BLaER1 treated with 17β-estradiol and CSF1 and Interleukin-3, amounts not matched to agents 10 nM and 100 nM (cell line): ENCODE data around the gene ZNF506.
"Not testable (repeated sequence)": the region's sequence is repeated elsewhere in the genome, so short reads cannot be mapped to it uniquely, and the experiment has no call there.

Experiments
- H3K27ac ChIP-seq, 11 experiments: shearing (Covaris generic); formaldehyde crosslinking; 2 replicates each; pipeline ENCODE4 v1.8.1; 2022
- H3K27me3 ChIP-seq, 11 experiments: shearing (Covaris generic); formaldehyde crosslinking; 2 replicates each; pipeline ENCODE4 v1.8.1; 2022
- H3K36me3 ChIP-seq, 11 experiments: shearing (Covaris generic); formaldehyde crosslinking; 2 replicates each; pipeline ENCODE4 v1.8.1; 2022
- H3K4me1 ChIP-seq, 10 experiments: shearing (Covaris generic); formaldehyde crosslinking; 2 replicates each; pipeline ENCODE4 v1.8.1; 2022
- H3K4me2 ChIP-seq, 11 experiments: shearing (Covaris generic); formaldehyde crosslinking; 2 replicates each; pipeline ENCODE4 v1.8.1; 2022
- H3K4me3 ChIP-seq, 10 experiments: shearing (Covaris generic); formaldehyde crosslinking; 2 replicates each; pipeline ENCODE4 v1.8.1; 2022
- H3K9ac ChIP-seq, 11 experiments: shearing (Covaris generic); formaldehyde crosslinking; 2 replicates each; pipeline ENCODE4 v1.8.1; 2022
- H3K9me3 ChIP-seq, 11 experiments: shearing (Covaris generic); formaldehyde crosslinking; replicated peaks in 1 of 11; 2 replicates each; pipeline ENCODE4 v1.8.1; 2022
- H4K20me1 ChIP-seq, 11 experiments: shearing (Covaris generic); formaldehyde crosslinking; 2 replicates each; pipeline ENCODE4 v1.8.1; 2022
- Cebpa-rat ChIP-seq, 11 experiments: shearing (Covaris generic); IDR thresholded peaks; 2 replicates each; pipeline ENCODE4 v1.8.1; 2022

ZNF506 gene

GRCh38 chr19:19847781-19848180, 26.2 kb upstream of the ZNF506 start:
- Histone ChIP-seq H3K9me3 (peaks cover 73 to 100% (median 84%) of the 10 kb centered on the region in 11 experiments), H3K4me2 (no peak overlapping the region), H4K20me1 (no peaks in the 10 kb centered on the region), H3K27ac (no peak overlapping the region), H3K4me1 (no peaks in the 10 kb centered on the region), H3K9ac (no peak overlapping the region), H3K4me3 (no peak overlapping the region; a peak in 1 of 20 replicates), H3K27me3 (no peaks in the 10 kb centered on the region), H3K36me3 (peaks cover 0 to 4% (median 0%) of the 10 kb centered on the region in 11 experiments; a peak in 2 of 22 replicates)
- TF ChIP-seq Cebpa-rat (IDR thresholded peaks at IDR 0.05), result no peak

DNA sequence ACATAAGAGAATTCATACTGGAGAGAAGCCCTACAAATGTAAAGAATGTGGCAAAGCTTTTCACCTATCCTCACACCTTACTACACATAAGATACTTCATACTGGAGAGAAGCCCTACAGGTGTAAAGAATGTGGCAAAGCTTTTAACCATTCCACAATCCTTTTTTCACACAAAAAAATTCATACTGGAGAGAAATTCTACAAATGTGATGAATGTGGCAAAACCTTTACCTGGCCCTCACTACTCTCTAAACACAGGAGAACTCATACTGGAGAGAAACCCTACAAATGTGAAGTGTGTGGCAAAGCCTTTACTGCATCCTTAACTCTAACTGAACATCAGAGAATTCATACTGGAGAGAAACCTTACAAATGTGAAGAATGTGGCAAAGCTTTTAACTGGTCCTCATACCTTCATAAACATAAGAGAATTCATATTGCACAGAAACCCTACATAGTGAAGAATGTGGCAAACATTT, 14.0 kb upstream of the ZNF506 start:
- peaks cover 0 to 12% (median 0%) of the 10 kb centered on the region in 11 experiments; a peak in 5 of 22 replicates for H3K36me3 ChIP-seq
- no peak overlapping the region for H3K9ac ChIP-seq
- peaks cover 96 to 98% (median 97%) of the 10 kb centered on the region in 11 experiments for H3K9me3 ChIP-seq
- no peak overlapping the region for H3K4me2 ChIP-seq
- no peaks in the 10 kb centered on the region for H3K4me1 ChIP-seq
- H3K27me3 ChIP-seq, result no peaks in the 10 kb centered on the region
- no peaks in the 10 kb centered on the region for H4K20me1 ChIP-seq
- peak overlapping the region in 1 of 10 experiments; percentile 3; a peak in 1 of 20 replicates for H3K4me3 ChIP-seq
- H3K27ac ChIP-seq, result no peak overlapping the region
- TF ChIP-seq Cebpa-rat (IDR thresholded peaks at IDR 0.05), result no peak

DNA sequence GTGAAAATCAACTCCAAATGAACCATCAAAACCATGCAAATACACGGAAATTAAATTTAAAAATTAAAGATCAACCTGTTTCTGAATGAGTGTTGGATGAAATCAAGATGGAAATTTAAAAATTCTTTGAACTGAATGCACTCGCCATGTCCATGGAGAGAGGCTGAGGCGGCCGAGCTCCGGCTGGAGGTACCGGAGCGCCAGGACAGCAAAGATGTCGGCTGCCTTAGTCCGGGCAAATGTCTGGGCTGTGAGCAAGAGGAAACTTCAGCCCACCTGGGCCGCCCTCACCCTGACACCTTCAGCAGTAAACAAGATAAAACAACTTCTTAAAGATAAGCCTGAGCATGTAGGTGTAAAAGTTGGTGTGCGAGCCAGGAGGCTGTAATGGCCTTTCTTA, 5.3 kb upstream of the ZNF506 start:
- Histone ChIP-seq H3K4me1 (peaks cover 0 to 16% (median 0%) of the 10 kb centered on the region in 10 experiments; a peak in 1 of 20 replicates), H3K27me3 (no peaks in the 10 kb centered on the region), H3K9ac (no peak overlapping the region), H3K36me3 (peaks cover 0 to 16% (median 0%) of the 10 kb centered on the region in 11 experiments; a peak in 4 of 22 replicates), H3K4me2 (no peak overlapping the region), H3K27ac (no peak overlapping the region), H3K9me3 (peaks cover 95 to 100% (median 95%) of the 10 kb centered on the region in 11 experiments), H4K20me1 (no peaks in the 10 kb centered on the region), H3K4me3 (no peak overlapping the region)
- no peak for TF ChIP-seq Cebpa-rat (IDR thresholded peaks at IDR 0.05)

DNA sequence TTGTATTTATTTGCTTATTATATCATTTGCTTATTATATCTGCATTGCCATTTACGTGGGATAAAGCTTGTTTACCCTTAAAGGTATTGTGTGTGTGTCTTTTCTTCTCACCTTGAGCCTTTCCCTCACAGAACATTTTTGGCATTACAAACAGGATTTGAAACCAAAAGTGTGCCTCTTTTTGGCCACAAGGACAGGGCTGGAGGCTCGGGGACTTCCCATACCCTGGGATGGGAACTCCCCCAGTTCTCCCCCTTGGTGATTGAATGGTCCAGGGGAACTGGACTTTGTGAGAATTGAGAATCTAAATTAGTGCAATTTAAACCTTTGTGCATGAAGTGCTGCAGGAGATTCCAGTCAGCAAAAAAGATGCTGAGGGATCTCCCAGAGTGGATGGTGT, 2.4 kb upstream of the ZNF506 start:
- H3K9ac ChIP-seq, result no peak overlapping the region
- no peak overlapping the region for H3K4me3 ChIP-seq
- peaks cover 15 to 18% (median 16%) of the 10 kb centered on the region in 11 experiments for H3K36me3 ChIP-seq
- H4K20me1 ChIP-seq, result no peaks in the 10 kb centered on the region; a peak in 1 of 22 replicates
- no peaks in the 10 kb centered on the region for H3K27me3 ChIP-seq
- H3K9me3 ChIP-seq, result peaks cover 82 to 94% (median 86%) of the 10 kb centered on the region in 11 experiments
- TF ChIP-seq Cebpa-rat (IDR thresholded peaks at IDR 0.05), result no peak
- no peak overlapping the region for H3K4me2 ChIP-seq
- H3K27ac ChIP-seq, result no peak overlapping the region
- peaks cover 0 to 32% (median 0%) of the 10 kb centered on the region in 10 experiments; a peak in 2 of 20 replicates for H3K4me1 ChIP-seq

DNA sequence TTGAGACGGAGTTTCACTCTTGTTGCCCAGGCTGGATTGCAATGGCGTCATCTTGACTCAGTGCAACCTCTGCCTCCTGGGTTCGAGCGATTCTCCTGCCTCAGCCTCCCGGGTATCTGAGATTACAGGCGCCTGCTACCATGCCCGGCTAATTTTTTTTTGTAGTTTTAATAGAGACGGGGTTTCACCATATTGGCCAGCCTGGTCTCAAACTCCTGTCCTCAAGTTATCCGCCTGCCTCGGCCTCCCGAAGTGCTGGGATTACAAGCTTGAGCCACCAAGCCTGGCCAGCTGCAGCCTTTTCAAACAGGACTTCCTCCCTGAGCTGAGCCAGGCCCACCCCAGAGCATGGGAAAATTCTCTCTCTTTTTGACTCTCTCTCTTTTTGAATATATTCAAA, 426 bp upstream of the ZNF506 start:
- Histone ChIP-seq H3K27ac (peak overlapping the region; percentile 51 to 99 (median 94); a peak in 21 of 22 replicates), H3K4me3 (peak overlapping the region; percentile 70 to 95 (median 87))

GRCh38 chr19:19820774-19821320, 703 bp downstream of the ZNF506 start:
- H3K27me3 ChIP-seq, result no peaks in the 10 kb centered on the region
- peak overlapping the region; percentile 90 to 99 (median 94) for H3K27ac ChIP-seq
- peaks cover 82 to 94% (median 86%) of the 10 kb centered on the region in 11 experiments for H3K9me3 ChIP-seq
- H3K4me2 ChIP-seq, result peak overlapping the region; percentile 71 to 92 (median 83)
- peak overlapping the region; percentile 89 to 98 (median 94) for H3K9ac ChIP-seq
- H3K4me3 ChIP-seq, result peak overlapping the region; percentile 70 to 95 (median 87)
- H3K4me1 ChIP-seq, result peaks cover 0 to 37% (median 0%) of the 10 kb centered on the region in 10 experiments; a peak in 3 of 20 replicates
- H3K36me3 ChIP-seq, result peaks cover 46 to 48% (median 47%) of the 10 kb centered on the region in 11 experiments
- no peak for TF ChIP-seq Cebpa-rat (IDR thresholded peaks at IDR 0.05)
- peaks cover 0 to 6% (median 0%) of the 10 kb centered on the region in 11 experiments; a peak in 4 of 22 replicates for H4K20me1 ChIP-seq

More for the DNA sequence above, 426 bp upstream of the ZNF506 start:
- H3K4me2 ChIP-seq, result peak overlapping the region; percentile 67 to 89 (median 83)
- not testable (repeated sequence) for H3K27me3 ChIP-seq, H4K20me1 ChIP-seq
- peaks cover 0 to 37% (median 0%) of the 10 kb centered on the region in 10 experiments; a peak in 3 of 20 replicates for H3K4me1 ChIP-seq
- peaks cover 35 to 37% (median 35%) of the 10 kb centered on the region in 11 experiments for H3K36me3 ChIP-seq
- H3K9me3 ChIP-seq, result peaks cover 82 to 94% (median 86%) of the 10 kb centered on the region in 11 experiments
- H3K9ac ChIP-seq, result peak overlapping the region; percentile 89 to 98 (median 94); a peak in 21 of 22 replicates

DNA sequence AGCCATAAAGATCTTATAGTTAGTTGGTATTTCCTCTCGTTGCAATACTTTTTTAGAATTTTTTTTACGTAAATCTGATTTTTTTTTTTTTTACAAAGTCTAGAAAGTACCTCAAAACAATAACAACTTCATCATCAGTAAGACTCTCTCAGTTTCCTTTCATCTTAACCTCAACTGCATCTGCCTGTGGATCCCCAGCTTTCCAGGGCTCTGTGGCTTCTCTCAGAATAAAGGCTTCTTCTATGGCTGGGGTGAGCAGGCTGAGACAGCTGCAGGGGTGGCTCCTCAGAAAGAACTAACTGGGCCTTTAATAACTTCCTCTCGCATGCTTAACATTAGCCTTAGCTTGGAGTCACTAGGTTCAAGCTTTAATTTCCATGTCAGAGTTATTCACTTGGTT, 4.2 kb downstream of the ZNF506 start:
- Histone ChIP-seq H3K36me3 (peaks cover 80 to 83% (median 81%) of the 10 kb centered on the region in 11 experiments), H4K20me1 (peaks cover 0 to 12% (median 0%) of the 10 kb centered on the region in 11 experiments; a peak in 4 of 22 replicates), H3K4me2 (no peak overlapping the region), H3K9ac (no peak overlapping the region), H3K9me3 (peaks cover 82 to 94% (median 86%) of the 10 kb centered on the region in 11 experiments), H3K4me3 (peak overlapping the region in 6 of 10 experiments; percentile 15 to 95 (median 56); a peak in 5 of 20 replicates), H3K27ac (no peak overlapping the region), H3K4me1 (peaks cover 0 to 24% (median 0%) of the 10 kb centered on the region in 10 experiments; a peak in 3 of 20 replicates), H3K27me3 (no peaks in the 10 kb centered on the region)
- no peak for TF ChIP-seq Cebpa-rat (IDR thresholded peaks at IDR 0.05)

GRCh38 chr19:19816679-19817078, 4.9 kb downstream of the ZNF506 start:
- peaks cover 89 to 96% (median 93%) of the 10 kb centered on the region in 11 experiments for H3K9me3 ChIP-seq
- no peaks in the 10 kb centered on the region for H3K27me3 ChIP-seq
- H4K20me1 ChIP-seq, result peaks cover 0 to 12% (median 0%) of the 10 kb centered on the region in 11 experiments; a peak in 4 of 22 replicates
- no peak overlapping the region for H3K4me2 ChIP-seq
- peaks cover 86 to 90% (median 88%) of the 10 kb centered on the region in 11 experiments for H3K36me3 ChIP-seq
- H3K27ac ChIP-seq, result no peak overlapping the region
- peaks cover 0 to 21% (median 0%) of the 10 kb centered on the region in 10 experiments; a peak in 3 of 20 replicates for H3K4me1 ChIP-seq
- H3K4me3 ChIP-seq, result peak overlapping the region in 3 of 10 experiments; percentile 24 to 87 (median 28); a peak in 2 of 20 replicates
- H3K9ac ChIP-seq, result no peak overlapping the region
- TF ChIP-seq Cebpa-rat (IDR thresholded peaks at IDR 0.05), result no peak

GRCh38 chr19:19811999-19812398, 9.6 kb downstream of the ZNF506 start:
- not testable (repeated sequence) for H3K4me1 ChIP-seq, H3K4me2 ChIP-seq, H3K9ac ChIP-seq, H3K27me3 ChIP-seq, H3K27ac ChIP-seq
- H3K4me3 ChIP-seq, result peak overlapping the region in 2 of 10 experiments; percentile 3 to 8; a peak in 1 of 20 replicates
- peaks cover 93 to 100% (median 98%) of the 10 kb centered on the region in 11 experiments for H3K36me3 ChIP-seq
- H4K20me1 ChIP-seq, result peaks cover 0 to 12% (median 0%) of the 10 kb centered on the region in 11 experiments; a peak in 5 of 22 replicates
- H3K9me3 ChIP-seq, result peaks cover 98 to 100% (median 100%) of the 10 kb centered on the region in 11 experiments
